Liver (tissue), 9 donors: ENCODE data around the gene CNIH3. TPM values are rescaled to one million over a fixed set of nuclear protein-coding genes. Genes with fewer than 3 reads are reported as not detected.

Experiments used
- DNase-seq: peaks from one replicate; pipeline ENCODE4 v3.0.0-alpha.2; 2017; ENCODE audit warnings: low spot score
- H3K27ac ChIP-seq, 2 donors: one replicate each; pipeline ENCODE4 v1.7.0; 2013; ENCODE audit warnings: inconsistent platforms in 2 of 2, low read length in 2 of 2, control low read depth in 1 of 2, low read depth in 1 of 2, mild to moderate bottlenecking in 1 of 2
- H3K27me3 ChIP-seq, 4 donors: one replicate each; pipeline versions ENCODE4 v1.6.1 to v1.7.0; 2013; ENCODE audit warnings: low read length in 3 of 4, inconsistent platforms in 1 of 4, mild to moderate bottlenecking in 1 of 4, moderate library complexity in 1 of 4; ENCODE audit not compliant: control insufficient read depth in 4 of 4, insufficient read depth in 4 of 4
- H3K36me3 ChIP-seq, 4 donors: one replicate each; pipeline versions ENCODE4 v1.6.1 to v1.7.0; 2013; ENCODE audit warnings: low read length in 3 of 4, mild to moderate bottlenecking in 3 of 4, low read depth in 1 of 4, moderate library complexity in 1 of 4; ENCODE audit not compliant: control insufficient read depth in 4 of 4, insufficient read depth in 3 of 4
- H3K4me1 ChIP-seq, 4 donors: one replicate each; pipeline versions ENCODE4 v1.6.1 to v1.7.0; 2013; ENCODE audit warnings: low read length in 3 of 4, mild to moderate bottlenecking in 3 of 4, moderate library complexity in 1 of 4; ENCODE audit not compliant: control insufficient read depth in 4 of 4, insufficient read depth in 4 of 4
- H3K4me3 ChIP-seq, 3 donors: one replicate each; pipeline versions ENCODE4 v1.6.1 to v1.7.0; 2013; ENCODE audit warnings: low read length in 3 of 3, control low read depth in 1 of 3, low read depth in 1 of 3, mild to moderate bottlenecking in 1 of 3
- H3K9ac ChIP-seq, 2 donors: one replicate each; pipeline ENCODE4 v1.7.0; 2013; ENCODE audit warnings: low read length in 2 of 2, mild to moderate bottlenecking in 2 of 2, moderate library complexity in 2 of 2, control low read depth in 1 of 2, low read depth in 1 of 2
- H3K9me3 ChIP-seq, 4 donors: one replicate each; pipeline versions ENCODE4 v1.6.1 to v1.7.0; 2013; ENCODE audit warnings: low read length in 3 of 4; ENCODE audit not compliant: control insufficient read depth in 4 of 4
- EGR1 ChIP-seq, 2 donors: IDR thresholded peaks; 2 replicates each; pipeline ENCODE4 v1.6.1; 2016 to 2018; ENCODE audit warnings: antibody characterized with exemption in 2 of 2, low read depth in 2 of 2
- FOXA1 ChIP-seq: IDR thresholded peaks from 2 replicates; pipeline ENCODE4 v1.6.1; 2016; ENCODE audit warnings: antibody characterized with exemption
- FOXA2 ChIP-seq: IDR thresholded peaks from 2 replicates; pipeline ENCODE4 v1.6.1; 2016; ENCODE audit warnings: antibody characterized with exemption
- GABPA ChIP-seq, 2 donors: IDR thresholded peaks in 1 of 2; conservative IDR thresholded peaks in 1 of 2; 2 replicates each; pipeline ENCODE4 v1.6.1; 2016; ENCODE audit warnings: antibody characterized with exemption in 2 of 2, mild to moderate bottlenecking in 1 of 2, moderate library complexity in 1 of 2
- HNF4A ChIP-seq, 2 donors: conservative IDR thresholded peaks; 2 replicates each; pipeline ENCODE4 v1.6.1; 2016; ENCODE audit warnings: antibody characterized with exemption in 2 of 2, mild to moderate bottlenecking in 2 of 2
- HNF4G ChIP-seq: IDR thresholded peaks from 2 replicates; pipeline ENCODE4 v1.6.1; 2016; ENCODE audit warnings: antibody characterized with exemption
- JUND ChIP-seq, 2 donors: IDR thresholded peaks; 2 replicates each; pipeline ENCODE4 v1.6.1; 2016; ENCODE audit warnings: antibody characterized with exemption in 2 of 2
- MAX ChIP-seq: IDR thresholded peaks from 2 replicates; pipeline ENCODE4 v1.6.1; 2016; ENCODE audit warnings: antibody characterized with exemption
- NR2F2 ChIP-seq: IDR thresholded peaks from 2 replicates; pipeline ENCODE4 v1.6.1; 2016; ENCODE audit warnings: antibody characterized with exemption
- RAD21 ChIP-seq, 2 donors: IDR thresholded peaks; 2 replicates each; pipeline ENCODE4 v1.6.1; 2016; ENCODE audit warnings: antibody characterized with exemption in 2 of 2, mild to moderate bottlenecking in 2 of 2
- RXRA ChIP-seq, 2 donors: IDR thresholded peaks; 2 replicates each; pipeline ENCODE4 v1.6.1; 2017 to 2018; ENCODE audit warnings: antibody characterized with exemption in 2 of 2, mild to moderate bottlenecking in 1 of 2
- SP1 ChIP-seq: IDR thresholded peaks from 2 replicates; pipeline ENCODE4 v1.6.1; 2018; ENCODE audit warnings: antibody characterized with exemption, mild to moderate bottlenecking
- TAF1 ChIP-seq: conservative IDR thresholded peaks from 2 replicates; pipeline ENCODE4 v1.6.1; 2016; ENCODE audit warnings: antibody characterized with exemption, mild to moderate bottlenecking
- YY1 ChIP-seq: IDR thresholded peaks from 2 replicates; pipeline ENCODE4 v1.6.1; 2016; ENCODE audit warnings: antibody characterized with exemption, mild to moderate bottlenecking
- WGBS: extraction: QIAGEN DNeasy Blood & Tissue Kit; methylation state at CpG from one replicate; pipeline ENCODE4 v1.1.7; 2013; 5-methylcytosine and 5-hydroxymethylcytosine counted together
- polyA plus RNA-seq, 2 donors: library from polyadenylated mRNA; stranded (reverse) in 1 of 2; unstranded in 1 of 2; fragments of 200-250 nt in 1 of 2; fragments of >200 nt in 1 of 2; fragmentation: Nextera tagmentation in 1 of 2; extraction: Ambion mirVana in 1 of 2; gene quantifications; one replicate each; pipeline versions ENCODE4 v1.2.1 to v1.2.3, GENCODE V29; 2013 to 2015
- total RNA-seq, 2 donors: library from RNA; depleted of rRNA; stranded (reverse); fragments of >200 nt; gene quantifications; one replicate each; pipeline ENCODE4 v1.2.3, GENCODE V29; 2014
- TF ChIP-seq, protein P1 (sequence below): IDR thresholded peaks from 2 replicates; pipeline ENCODE4 v1.6.1; 2016; ENCODE audit warnings: antibody characterized with exemption, mild to moderate bottlenecking
- TF ChIP-seq, protein P2 (sequence below): fragments of 150-350 bp; IDR thresholded peaks from 2 replicates; pipeline ENCODE4 v1.5.1; 2017; ENCODE audit warnings: improper control_type of control experiment, low read depth, low read length; ENCODE audit not compliant: missing input control
- TF ChIP-seq, protein P3 (sequence below): IDR thresholded peaks from 2 replicates; pipeline ENCODE4 v1.6.1; 2016; ENCODE audit warnings: antibody characterized with exemption
- TF ChIP-seq, protein P4 (sequence below): IDR thresholded peaks from 2 replicates; pipeline ENCODE4 v1.6.1; 2016; ENCODE audit warnings: antibody characterized with exemption
- donor health status: healthy.
- donor health status: healthy.
- donor health status: healthy.
- donor health status: healthy.
- donor health status: healthy.

CNIH3 gene
- total and polyA plus RNA-seq, 4 donors = 0.39 to 1.0 (median 0.93) TPM

GRCh38 chr1:224580006-224580405 is 36.1 kb upstream of the CNIH3 start (continued):
- TF ChIP-seq MAX = no peak

- Histone ChIP-seq H3K9ac (no peak overlapping the region), H3K27me3 (no peaks in the 10 kb centered on the region), H3K27ac (no peak overlapping the region), H3K9me3 (no peaks in the 10 kb centered on the region), H3K4me1 (no peaks in the 10 kb centered on the region), H3K36me3 (no peaks in the 10 kb centered on the region), H3K4me3 (no peak overlapping the region)
- no peak for DNase-seq
- TF ChIP-seq TAF1 (no peak), FOXA2 (no peak), EGR1 (IDR thresholded peaks at IDR 0.05; ENCODE audit: low read depth in 2 of 2) (no peak), HNF4G (no peak), FOXA1 (no peak), SP1 (no peak), HNF4A (conservative IDR thresholded peaks at IDR 0.05) (no peak)
- TF ChIP-seq, protein P1, sequence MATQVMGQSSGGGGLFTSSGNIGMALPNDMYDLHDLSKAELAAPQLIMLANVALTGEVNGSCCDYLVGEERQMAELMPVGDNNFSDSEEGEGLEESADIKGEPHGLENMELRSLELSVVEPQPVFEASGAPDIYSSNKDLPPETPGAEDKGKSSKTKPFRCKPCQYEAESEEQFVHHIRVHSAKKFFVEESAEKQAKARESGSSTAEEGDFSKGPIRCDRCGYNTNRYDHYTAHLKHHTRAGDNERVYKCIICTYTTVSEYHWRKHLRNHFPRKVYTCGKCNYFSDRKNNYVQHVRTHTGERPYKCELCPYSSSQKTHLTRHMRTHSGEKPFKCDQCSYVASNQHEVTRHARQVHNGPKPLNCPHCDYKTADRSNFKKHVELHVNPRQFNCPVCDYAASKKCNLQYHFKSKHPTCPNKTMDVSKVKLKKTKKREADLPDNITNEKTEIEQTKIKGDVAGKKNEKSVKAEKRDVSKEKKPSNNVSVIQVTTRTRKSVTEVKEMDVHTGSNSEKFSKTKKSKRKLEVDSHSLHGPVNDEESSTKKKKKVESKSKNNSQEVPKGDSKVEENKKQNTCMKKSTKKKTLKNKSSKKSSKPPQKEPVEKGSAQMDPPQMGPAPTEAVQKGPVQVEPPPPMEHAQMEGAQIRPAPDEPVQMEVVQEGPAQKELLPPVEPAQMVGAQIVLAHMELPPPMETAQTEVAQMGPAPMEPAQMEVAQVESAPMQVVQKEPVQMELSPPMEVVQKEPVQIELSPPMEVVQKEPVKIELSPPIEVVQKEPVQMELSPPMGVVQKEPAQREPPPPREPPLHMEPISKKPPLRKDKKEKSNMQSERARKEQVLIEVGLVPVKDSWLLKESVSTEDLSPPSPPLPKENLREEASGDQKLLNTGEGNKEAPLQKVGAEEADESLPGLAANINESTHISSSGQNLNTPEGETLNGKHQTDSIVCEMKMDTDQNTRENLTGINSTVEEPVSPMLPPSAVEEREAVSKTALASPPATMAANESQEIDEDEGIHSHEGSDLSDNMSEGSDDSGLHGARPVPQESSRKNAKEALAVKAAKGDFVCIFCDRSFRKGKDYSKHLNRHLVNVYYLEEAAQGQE = no peak
- 31% methylated on average over 1 of the region's 1 CpG for WGBS
Observed at GRCh38 chr1:224582041-224582440, 34.1 kb upstream of the CNIH3 start.

DNA sequence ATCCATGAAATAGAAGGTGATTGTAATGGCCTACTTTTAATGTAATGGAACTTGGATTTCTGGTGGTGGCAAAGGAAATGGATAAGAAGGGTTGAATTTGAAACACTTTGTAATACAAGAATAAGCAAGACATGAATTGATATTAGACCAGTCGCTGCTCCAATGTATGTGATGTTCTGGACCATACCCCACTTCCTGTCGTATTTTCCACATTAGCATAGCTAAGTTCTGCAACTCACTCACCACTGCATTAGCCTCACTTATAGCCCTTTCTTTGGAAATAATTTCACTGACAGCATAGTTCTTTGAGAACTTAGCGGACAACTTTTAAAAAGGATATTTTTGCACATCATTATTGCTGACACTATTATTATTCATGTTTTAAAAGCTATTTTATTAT is 32.3 kb upstream of the CNIH3 start:
- Histone ChIP-seq H3K4me3 (no peak overlapping the region), H3K27me3 (no peaks in the 10 kb centered on the region), H3K4me1 (no peaks in the 10 kb centered on the region), H3K27ac (no peak overlapping the region), H3K36me3 (no peaks in the 10 kb centered on the region), H3K9me3 (peaks cover 0 to 2% (median 0%) of the 10 kb centered on the region in 4 donors), H3K9ac (no peak overlapping the region)
- TF ChIP-seq MAX (no peak), GABPA (IDR thresholded peaks at IDR 0.05 in 1 of 2, conservative IDR thresholded peaks at IDR 0.05 in 1 of 2) (no peak), SP1 (no peak), RAD21 (IDR thresholded peaks at IDR 0.05) (no peak), EGR1 (IDR thresholded peaks at IDR 0.05; ENCODE audit: low read depth in 2 of 2) (no peak), FOXA1 (no peak), HNF4G (no peak), NR2F2 (no peak), HNF4A (conservative IDR thresholded peaks at IDR 0.05) (no peak), TAF1 (no peak), JUND (IDR thresholded peaks at IDR 0.05) (no peak), RXRA (IDR thresholded peaks at IDR 0.05) (no peak), YY1 (no peak), FOXA2 (no peak)
- TF ChIP-seq, protein P2, sequence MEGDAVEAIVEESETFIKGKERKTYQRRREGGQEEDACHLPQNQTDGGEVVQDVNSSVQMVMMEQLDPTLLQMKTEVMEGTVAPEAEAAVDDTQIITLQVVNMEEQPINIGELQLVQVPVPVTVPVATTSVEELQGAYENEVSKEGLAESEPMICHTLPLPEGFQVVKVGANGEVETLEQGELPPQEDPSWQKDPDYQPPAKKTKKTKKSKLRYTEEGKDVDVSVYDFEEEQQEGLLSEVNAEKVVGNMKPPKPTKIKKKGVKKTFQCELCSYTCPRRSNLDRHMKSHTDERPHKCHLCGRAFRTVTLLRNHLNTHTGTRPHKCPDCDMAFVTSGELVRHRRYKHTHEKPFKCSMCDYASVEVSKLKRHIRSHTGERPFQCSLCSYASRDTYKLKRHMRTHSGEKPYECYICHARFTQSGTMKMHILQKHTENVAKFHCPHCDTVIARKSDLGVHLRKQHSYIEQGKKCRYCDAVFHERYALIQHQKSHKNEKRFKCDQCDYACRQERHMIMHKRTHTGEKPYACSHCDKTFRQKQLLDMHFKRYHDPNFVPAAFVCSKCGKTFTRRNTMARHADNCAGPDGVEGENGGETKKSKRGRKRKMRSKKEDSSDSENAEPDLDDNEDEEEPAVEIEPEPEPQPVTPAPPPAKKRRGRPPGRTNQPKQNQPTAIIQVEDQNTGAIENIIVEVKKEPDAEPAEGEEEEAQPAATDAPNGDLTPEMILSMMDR = no peak
- TF ChIP-seq, protein P3, sequence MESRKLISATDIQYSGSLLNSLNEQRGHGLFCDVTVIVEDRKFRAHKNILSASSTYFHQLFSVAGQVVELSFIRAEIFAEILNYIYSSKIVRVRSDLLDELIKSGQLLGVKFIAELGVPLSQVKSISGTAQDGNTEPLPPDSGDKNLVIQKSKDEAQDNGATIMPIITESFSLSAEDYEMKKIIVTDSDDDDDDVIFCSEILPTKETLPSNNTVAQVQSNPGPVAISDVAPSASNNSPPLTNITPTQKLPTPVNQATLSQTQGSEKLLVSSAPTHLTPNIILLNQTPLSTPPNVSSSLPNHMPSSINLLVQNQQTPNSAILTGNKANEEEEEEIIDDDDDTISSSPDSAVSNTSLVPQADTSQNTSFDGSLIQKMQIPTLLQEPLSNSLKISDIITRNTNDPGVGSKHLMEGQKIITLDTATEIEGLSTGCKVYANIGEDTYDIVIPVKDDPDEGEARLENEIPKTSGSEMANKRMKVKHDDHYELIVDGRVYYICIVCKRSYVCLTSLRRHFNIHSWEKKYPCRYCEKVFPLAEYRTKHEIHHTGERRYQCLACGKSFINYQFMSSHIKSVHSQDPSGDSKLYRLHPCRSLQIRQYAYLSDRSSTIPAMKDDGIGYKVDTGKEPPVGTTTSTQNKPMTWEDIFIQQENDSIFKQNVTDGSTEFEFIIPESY = no peak
- TF ChIP-seq, protein P1 = no peak
- TF ChIP-seq, protein P4, sequence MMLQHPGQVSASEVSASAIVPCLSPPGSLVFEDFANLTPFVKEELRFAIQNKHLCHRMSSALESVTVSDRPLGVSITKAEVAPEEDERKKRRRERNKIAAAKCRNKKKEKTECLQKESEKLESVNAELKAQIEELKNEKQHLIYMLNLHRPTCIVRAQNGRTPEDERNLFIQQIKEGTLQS = no peak
- 91% methylated on average over 3 of the region's 3 CpGs for WGBS
- DNase-seq = no peak
